Pons (tissue), 1 donor: ENCODE results near the gene NMBR.
A peak's percentile ranks its signal among the peaks of the same experiment; 100 is the strongest.
"Not testable (repeated sequence)": the region's sequence is repeated elsewhere in the genome, so short reads cannot be mapped to it uniquely, and the experiment has no call there.

ENCODE experiments used
- DNase-seq: peaks from one replicate; pipeline ENCODE4 v3.0.0-alpha.2; 2016; ENCODE audit warnings: low spot score

The NMBR gene

DNA sequence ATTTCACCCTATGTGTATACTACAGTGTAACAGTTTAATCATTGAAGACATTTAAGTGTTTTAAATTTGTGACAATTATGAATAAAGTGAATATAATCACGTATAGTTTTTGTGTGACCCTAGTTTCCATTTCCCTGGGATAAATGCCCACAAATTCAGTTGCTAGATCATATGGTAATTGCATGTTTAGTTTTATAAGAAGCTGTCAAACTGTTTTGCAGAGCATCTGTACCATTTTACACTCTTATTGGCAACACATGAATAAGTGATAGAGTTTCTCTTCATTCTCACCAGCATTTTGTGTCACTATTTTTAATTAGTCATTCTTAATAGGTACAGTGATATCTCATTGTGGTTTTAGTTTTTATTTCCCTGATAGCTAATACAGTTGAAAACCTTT lies 7.4 kb upstream of the NMBR start:
- no peak for DNase-seq

DNA sequence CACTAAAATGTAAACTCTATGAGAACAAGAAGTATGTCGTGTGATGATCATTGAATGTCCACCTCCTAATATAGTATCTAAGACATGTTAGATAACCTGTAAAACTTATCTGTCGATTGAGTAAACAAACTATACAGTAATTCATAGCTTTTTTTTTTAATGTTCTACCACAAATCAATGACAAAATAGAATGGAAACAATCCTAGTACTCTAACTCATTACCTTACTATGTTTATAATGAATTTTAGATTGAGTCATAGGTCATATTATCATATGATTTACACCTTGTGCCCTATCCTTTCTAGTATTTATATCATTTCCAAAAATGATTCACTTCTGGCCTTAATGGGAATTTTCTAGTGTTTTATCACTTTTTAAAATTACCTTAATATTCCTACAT lies 6.3 kb upstream of the NMBR start:
- no peak for DNase-seq

DNA sequence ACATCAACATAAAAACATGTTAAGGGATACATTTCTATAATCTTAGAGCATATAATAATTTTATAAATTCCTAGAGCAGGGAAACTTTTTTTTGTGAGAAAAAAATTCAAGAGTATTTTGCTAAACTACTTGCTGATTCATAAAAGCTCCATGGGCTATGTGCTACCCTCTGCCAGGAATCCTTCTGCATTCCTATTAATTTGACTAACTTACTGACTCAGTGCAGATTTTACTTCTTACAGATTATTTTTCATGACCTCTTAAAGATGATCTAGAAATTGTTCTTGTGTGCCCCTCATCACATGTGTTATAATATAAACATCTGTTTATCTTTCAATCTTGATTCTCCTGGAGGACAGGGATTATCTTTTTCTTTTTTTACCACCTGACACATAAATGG lies 5.8 kb upstream of the NMBR start:
- no peak for DNase-seq

DNA sequence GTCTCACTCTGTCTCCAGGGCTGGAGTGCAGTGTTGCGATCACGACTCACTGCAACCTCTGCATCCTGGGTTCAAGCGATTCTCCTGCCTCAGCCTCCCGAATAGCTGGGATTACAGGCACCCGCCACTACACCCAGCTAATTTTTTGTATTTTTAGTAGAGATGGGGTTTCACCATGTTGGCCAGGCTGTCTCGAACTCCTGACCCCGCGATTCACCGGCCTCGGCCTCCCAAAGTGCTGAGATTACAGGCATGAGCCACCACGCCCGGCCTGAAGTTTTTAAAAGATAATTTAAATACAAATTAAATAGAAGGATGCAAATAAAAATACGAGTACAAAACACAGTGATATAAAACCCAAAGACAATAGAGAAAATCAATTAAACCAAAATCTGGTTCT lies 5.4 kb downstream of the NMBR start:
- not testable (repeated sequence) for DNase-seq

DNA sequence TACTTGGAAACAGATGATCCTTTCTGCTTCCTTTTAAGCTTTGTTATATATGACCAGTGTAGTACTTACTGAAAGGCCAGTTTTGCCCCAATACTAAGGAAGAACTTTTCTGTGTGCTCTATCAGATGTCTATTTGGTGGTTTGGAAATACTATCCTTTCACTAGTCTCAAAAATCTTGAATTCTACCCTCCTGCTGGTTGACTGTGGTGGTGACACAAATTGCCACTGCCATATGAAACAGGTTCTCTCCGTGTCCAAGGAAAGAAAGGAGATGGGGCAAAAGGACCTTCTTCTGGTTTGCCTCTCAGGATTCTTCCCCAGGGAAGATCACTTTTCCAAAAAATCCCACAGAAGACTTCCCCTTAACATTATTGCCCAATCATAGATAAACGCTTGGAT lies 8.0 kb downstream of the NMBR start:
- no peak for DNase-seq

DNA sequence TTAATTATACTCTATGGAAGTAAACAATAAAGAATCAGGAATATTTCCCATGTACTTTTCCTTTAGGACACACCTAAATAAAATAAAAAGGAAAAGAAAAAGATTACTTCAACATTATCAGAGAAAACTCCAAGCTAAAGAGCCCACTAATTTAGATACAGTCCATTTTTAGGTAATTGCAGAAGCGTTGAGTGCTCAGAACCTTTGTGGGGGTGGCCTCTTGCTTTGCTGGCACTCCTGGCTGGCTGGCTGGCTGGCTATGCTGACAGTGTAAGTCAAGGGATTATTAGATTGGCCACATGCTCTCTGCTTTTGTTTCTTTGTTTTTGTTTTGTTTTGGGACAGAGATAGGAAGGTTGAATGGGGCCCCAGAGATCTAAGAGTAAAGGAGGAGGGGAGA lies 14.3 kb downstream of the NMBR start, which contains the start of gene GJE1:
TSS of gene GJE1 (plus strand) at position 301 of the 400 bp plus-strand sequence. CDS start 234 bp downstream, outside the sequence.
- no peak for DNase-seq

DNA sequence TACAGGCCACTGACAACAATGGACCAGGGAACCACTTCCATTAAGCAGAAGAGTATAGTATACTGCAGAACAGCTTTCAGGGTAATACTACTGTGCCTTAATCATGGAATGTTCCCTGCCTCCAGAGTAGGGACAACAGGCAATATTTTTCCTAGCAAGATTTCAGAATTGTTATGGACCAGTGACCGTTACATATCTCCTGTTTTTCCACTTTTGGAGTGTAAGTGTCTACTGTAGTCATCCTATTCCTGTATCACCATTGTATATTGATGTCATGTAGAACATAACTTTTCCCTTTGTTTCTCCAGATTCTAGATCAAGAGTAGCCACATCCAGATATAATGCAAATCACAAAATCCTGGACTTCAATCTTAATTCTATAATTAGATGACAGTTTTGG lies 16.1 kb downstream of the NMBR start:
- no peak for DNase-seq

DNA sequence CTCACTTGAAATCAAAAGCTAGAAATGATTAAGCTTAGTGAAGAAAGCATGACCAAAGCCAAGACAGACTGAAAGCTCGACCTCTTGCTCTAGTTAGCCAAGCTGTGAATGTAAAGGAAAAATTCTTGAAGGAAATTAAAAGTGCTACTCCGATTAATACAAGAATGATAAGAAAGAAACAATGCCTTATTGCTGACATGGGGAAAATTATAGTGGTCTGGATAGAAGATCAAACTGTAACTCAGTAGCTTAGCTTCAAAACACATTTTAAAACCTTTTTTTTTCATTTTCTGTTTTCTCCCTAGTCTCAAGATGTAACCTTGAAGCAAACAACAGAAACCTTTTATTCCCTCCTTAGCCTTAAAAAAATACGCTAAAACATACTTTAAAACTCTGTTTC lies 25.6 kb downstream of the NMBR start:
- DNase-seq, result no peak

DNA sequence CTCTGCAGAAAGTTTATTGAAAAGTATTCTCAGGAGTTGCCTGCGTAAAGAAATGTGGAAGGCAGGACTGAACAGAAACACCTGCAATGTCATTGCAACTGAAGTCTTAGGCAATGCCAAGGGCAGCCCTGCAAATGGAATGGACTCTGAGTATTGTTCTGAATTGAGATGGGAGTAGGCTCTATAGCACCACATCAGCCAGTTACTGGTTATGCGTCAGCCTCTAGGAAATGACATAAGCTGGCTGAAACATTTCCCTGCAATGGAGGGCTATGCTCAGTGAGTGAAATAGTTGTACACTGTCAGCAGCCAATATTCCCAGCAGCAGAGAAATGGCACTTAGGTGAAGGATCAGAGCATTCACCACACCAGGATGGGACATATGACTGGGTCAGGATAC lies 28.0 kb downstream of the NMBR start:
- DNase-seq, result no peak

DNA sequence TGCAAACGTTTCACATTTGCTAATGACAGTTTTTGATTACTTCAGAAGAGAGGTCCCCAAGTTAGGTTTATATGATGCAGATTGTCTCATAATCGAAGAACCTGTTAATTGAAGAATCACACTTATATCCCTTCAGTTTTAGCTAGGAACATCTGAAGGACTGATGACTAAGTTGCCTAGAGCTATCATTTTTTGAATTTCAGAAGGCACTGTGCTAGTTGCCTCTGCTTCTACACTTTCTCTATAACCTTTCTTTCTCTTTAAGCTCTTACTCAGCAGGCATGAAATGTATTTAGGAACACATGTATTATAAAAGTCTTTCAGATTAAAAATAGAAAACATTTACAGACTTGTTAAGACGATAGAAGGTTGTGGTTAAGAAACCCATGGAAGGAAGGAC lies 28.6 kb downstream of the NMBR start:
- DNase-seq, result no peak

DNA sequence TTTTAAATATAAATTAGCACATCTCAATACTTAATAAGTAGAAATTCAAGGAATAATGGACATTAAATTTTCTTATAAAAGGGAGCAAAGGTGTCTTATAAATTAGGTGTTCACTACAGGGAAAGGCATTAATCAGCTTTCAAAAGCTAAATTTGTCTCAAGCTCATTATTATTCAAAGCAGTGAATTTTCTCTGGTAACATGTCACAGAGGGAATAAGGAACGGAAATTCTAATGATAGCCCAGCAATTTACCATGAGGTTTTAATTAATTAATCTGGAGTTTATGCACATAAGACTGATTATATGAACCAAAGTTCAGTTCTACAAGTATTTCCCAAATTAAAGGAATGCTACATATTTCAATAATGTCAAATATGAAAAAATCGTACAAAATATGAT lies 29.6 kb downstream of the NMBR start:
- DNase-seq, result no peak

DNA sequence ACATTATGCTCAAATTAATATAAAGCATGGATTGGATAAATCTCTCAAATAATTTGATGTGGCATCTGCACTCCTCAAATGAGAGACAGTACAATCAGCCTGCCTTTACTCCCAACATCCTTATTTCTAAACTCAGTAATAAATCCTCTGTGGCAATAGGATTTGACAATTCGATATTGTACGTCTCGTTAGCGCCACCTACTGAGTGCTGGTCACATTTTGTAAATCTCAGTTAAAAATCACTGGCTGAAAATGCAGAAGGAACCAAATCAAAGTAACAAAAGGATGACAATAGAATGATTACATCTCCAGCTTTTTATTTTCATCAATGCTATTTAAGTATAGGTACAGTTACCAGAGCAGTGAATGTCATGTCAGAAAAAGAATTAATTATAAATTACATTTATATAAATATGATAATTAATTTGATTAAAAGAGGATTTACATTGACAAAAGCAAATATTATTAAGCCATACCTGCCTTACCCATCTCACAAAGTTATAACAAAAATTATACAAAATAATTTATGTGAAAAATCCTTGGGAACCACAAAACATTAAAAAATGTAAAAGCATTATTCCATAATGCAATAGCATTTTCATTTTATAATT lies 34.4 kb downstream of the NMBR start:
- DNase-seq, result peak; percentile 77

DNA sequence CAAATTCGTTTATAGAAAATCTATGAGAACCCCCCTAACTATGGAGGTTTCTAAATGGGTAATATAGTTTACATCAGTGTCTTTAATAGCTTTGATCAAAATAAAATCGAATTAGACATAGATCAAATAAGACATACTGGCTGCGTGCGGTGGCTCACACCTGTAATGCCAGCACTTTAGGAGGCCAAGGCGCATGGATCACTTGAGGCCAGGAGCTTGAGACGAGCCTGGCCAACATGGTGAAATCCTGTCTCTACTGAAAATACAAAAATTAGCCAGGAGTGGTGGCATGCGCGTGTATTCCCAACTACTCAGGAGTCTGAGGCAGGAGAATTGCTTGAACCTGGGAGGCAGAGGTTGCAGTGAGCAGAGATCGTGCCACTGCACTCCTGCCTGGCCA lies 36.1 kb downstream of the NMBR start:
- not testable (repeated sequence) for DNase-seq

DNA sequence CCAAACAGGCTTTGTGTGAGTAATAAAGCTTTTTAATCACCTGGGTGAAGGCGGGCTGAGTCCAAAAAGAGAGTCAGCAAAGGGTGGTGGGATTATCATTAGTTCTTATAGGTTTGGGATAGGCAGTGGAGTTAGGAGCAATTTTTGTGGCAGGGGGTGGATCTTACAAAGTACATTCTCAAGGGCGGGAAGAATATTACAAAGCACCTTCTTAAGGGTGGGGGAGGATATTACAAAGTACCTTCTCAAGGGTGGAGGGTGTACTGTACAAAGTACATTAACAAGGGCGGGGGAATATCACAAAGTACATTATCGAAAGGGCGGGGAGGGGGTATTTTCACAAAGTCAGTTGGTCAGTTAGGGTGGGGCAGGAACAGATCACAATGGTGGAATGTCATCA lies 42.1 kb downstream of the NMBR start:
- not testable (repeated sequence) for DNase-seq

DNA sequence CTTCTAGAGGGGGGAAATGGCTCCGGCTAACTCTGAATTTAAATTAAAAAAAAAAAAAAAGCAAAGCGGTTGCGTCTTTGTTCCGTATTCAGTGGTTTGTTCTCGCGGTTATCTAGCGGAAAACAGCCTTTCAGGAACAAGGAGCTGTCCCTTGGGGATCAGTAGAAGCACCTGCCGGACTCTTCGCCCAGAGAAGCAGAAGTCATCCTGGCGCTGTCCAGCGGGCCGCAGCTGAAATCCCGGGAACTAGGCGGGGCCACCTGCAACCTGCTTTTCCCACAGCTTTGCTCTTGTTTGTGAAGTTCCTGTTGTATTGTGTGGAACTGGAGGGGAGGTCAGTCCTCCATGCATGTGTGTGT lies 58.1 kb downstream of the NMBR start:
- no peak for DNase-seq

DNA sequence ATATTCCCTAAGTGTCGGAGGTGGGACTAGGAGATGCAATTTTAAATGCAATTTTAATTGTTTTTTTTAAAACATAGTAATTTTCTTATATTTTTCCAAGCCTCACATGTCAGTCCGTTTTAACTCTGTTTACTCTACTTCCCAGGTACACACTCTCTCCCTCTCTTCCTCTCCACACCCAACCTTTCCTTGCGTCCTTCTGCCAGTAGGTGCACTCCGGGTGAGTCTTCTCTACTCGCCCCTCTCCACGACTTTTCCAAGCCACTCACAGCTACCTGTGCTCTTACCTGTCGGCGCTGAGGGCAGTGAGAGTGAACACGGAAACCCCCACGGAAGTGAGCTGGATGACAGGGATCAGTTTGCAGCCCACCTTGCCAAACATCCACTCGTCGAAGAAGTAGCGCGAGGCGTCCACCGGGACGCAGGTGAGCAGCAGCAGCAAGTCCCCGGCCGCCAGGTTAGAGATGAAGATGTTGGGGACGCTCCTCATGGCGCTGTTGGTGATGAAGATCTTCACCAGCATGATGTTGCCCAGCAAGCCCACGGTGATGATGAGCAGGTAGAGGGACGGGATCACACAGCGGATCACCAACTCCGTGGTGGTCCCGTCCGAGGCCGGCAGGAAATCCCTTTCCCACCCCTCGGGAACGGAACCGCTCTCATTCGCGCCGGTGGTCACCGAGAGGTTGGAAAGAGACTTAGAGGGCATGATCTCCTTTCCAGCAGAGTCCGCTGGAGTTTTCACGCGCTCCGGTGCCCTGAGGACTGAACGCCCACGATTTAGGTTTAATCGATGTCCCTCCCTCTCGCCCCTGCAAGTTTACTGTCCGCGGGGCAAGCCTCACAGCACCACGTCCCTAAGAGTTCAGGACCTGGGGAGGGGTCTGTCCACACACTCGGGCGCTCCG lies 58.7 kb downstream of the NMBR start:
- DNase-seq, result no peak

DNA sequence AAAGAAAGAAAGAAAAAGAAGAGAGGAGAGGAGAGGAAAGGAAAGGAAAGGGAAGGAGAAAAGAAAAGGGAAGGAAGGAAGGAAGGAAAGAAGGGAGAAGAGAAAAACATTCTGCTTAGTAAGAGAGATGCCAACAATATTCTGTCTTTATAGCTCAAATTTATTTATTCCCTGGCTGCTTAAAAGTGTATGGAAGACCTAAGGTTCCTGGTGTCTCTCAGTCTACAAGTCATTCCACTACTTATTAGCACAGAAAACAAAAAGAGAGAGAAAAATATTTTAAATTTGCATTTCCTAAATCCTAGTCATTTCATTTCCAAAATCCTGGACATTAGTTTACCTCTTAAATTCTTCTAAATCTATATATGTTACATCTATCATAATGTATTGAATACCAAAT lies 67.8 kb downstream of the NMBR start:
- DNase-seq, result no peak

DNA sequence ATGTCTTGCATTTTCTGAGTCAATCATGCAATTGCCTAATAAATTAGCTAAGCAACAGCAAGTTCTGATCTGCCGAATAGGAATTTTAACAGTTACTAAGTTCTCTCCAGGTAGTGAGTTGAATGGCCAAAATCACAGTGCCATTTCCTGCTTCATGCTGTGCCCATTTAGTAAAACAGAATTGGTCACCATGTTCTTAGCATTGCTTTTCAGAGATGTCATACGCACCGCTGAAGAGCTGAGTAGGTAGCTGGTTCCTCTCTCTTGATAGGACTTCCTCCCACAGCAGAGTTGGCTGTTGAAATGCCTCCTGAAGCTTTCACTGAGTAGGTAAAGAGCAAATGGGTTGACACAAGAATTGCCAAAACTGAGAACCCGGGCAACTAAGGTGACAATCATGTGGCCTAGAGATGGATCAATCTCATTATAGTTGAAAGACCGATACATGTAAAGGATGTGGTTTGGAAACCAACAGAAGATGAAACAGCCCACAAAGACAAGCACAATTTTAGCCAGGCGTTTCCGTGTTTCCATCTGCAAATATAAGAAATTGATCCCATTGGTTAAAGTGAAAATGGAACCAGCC lies 71.3 kb downstream of the NMBR start:
- no peak for DNase-seq

DNA sequence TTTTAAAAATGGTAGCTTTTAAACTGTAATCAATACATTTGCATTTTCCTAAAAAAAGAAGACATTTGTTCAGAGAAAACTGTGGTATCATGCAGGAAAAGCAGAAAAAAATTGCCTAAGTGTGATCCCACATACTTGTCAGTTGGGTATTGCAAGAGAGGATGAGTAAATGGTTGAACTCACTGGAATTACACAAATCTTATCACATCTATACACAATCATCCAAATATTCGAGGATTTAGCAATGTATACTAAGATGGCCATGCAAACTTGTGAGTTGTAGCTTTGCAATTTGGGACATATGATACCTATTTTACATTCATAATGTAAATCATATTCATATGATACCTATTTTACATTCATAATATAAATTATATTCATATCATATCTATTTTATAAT lies 72.4 kb downstream of the NMBR start:
- no peak for DNase-seq

DNA sequence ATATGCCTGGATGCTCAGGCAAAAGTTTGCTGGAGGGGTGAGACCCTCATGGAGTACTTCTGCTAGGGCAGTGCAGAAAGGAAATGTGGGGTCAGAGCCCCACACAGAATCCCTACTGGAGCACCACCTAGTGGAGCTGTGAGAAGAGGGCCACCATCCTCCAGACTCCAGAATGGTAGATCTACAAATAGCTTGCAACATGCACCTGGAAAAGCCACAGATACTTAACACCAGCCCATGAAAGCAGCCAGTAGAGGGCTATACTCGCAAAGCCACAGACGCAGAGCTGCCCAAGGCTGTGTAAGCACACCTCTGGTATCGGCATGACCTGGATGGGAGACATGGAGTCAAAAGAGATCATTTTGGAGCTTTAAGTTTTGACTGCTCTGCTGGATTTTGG lies 74.9 kb downstream of the NMBR start:
- no peak for DNase-seq

DNA sequence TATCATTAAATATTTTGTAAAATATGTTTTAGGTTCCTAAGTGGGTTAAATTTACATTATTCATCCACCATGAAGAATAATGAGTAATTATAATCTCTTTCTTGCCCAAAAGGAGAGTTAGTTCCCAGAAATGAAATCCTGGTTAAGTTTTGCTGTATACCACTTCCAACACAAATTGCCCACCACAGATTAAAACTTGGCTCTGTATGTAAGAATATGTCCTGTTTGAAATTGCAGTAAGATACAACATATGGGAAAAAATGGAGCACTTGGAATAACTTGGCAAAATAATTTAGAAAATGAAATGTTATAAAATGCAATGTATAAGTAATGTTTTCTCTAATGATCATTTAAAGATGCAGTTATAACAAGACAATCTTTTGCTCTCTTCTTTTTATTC lies 78.5 kb downstream of the NMBR start:
- no peak for DNase-seq

DNA sequence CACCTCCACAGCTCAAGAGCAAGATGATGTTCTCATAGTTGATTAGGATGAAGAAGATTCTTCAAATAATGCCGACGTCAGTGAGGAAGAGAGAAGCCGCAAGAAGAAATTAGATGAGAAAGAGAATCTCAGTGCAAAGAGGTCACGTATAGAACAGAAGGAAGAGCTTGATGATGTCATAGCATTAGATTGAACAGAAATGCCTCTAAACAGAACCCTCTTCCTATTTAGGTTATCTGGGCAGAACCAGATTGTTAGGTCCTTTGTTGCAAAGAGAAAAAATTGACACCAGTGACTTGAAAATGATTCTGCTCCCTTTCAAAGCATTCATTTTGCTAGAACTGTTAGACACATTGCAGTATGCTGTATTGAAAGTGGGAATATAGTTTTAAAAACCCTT lies 84.1 kb downstream of the NMBR start:
- not testable (repeated sequence) for DNase-seq

DNA sequence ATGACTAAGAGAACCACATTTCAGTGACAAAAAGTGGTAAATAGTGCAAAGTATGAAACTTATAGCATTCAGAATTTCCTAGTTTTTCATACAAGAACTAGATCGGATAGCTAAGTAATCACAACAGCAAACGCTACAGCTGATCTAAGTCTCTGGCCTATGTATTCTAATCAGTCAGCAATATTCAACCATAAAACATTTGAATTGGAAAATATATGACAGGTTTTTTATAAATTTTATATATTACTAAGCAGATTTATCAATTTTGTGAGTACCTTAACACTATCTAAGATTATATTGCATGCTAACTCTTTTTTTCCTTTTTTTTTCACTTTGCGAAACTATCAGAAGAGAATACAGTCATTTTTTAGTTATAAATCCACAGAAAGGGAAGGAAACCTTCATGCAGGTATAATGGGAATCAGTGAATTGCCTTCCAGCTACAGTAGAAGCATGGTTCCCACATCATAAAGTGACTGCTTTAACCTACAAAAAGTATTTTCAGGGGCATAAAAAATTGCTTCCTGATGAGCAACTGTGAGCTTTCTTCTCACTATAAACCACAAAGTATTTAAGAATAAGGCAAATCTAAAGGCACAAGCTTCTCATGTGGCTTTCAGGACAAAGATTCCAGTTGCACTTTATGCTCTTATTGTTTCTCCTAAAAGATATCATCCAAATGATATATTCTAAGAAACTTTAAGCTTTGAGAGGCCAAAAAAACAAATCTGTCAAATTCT lies 88.2 kb downstream of the NMBR start:
- no peak for DNase-seq
